ENCODE results near the gene EPS8L2. TPM values are rescaled to one million over a fixed set of nuclear protein-coding genes. Genes with fewer than 3 reads are reported as not detected.

The EPS8L2 gene
- total and polyA plus RNA-seq, 2 of the 8 experiments (the other 6 are each of a cell fraction or from before 2014, with no cell fraction given) = 38.5 to 57.0 TPM

GRCh38 chr11:695538-696248, 10.3 kb upstream of the EPS8L2 start, which contains the start of gene TMEM80 (continued):
- TF ChIP-seq SIN3A (conservative IDR thresholded peaks at IDR 0.05 in 1 of 2, IDR thresholded peaks at IDR 0.05 in 1 of 2; ENCODE audit: low read depth in 1 of 2, low read length in 2 of 2) (peak in 1 of 2 experiments; percentile 53; a peak in 1 of 4 replicates), ATF3 (IDR thresholded peaks at IDR 0.05; ENCODE audit: insufficient read depth, low read depth, low read length) (no peak), KDM1A (IDR thresholded peaks at IDR 0.05; ENCODE audit: borderline replicate concordance, low read length) (no peak), SIX5 (IDR thresholded peaks at IDR 0.05; ENCODE audit: low read depth, low read length) (no peak), KDM4A (IDR thresholded peaks at IDR 0.05; ENCODE audit: low read depth, low read length, severe bottlenecking) (peak; percentile 29), RFX5 (IDR thresholded peaks at IDR 0.05; ENCODE audit: borderline replicate concordance, low read depth, low read length) (no peak), TCF12 (IDR thresholded peaks at IDR 0.05; ENCODE audit: low read depth, low read length) (no peak), NRF1 (IDR thresholded peaks at IDR 0.05; ENCODE audit: low read depth, low read length) (no peak), GABPA (IDR thresholded peaks at IDR 0.05; ENCODE audit: borderline replicate concordance, insufficient read depth, low read length) (no peak), CTBP2 (IDR thresholded peaks at IDR 0.05; ENCODE audit: borderline replicate concordance, insufficient read depth, insufficient read length, low read length) (no peak), POLR2A (IDR thresholded peaks at IDR 0.05; ENCODE audit: control extremely low read depth in 1 of 2, low read depth in 2 of 2, low read length in 2 of 2) (peak in 1 of 2 experiments; percentile 59; a peak in 1 of 3 replicates), POU5F1 (IDR thresholded peaks at IDR 0.05; ENCODE audit: low read depth, low read length) (no peak), GTF2F1 (IDR thresholded peaks at IDR 0.05; ENCODE audit: borderline replicate concordance, low read depth, low read length) (no peak), E2F6 (IDR thresholded peaks at IDR 0.05) (no peak; the same call in 1 of the 2 replicates), CHD1 (IDR thresholded peaks at IDR 0.05; ENCODE audit: low read depth, low read length) (no peak), HDAC2 (IDR thresholded peaks at IDR 0.05; ENCODE audit: borderline replicate concordance in 1 of 2, low read depth in 2 of 2, low read length in 2 of 2) (no peak; a peak in 1 of 4 replicates), EP300 (IDR thresholded peaks at IDR 0.05; ENCODE audit: borderline replicate concordance in 1 of 2, low read depth in 2 of 2, low read length in 2 of 2) (no peak), ZNF274 (IDR thresholded peaks at IDR 0.05; ENCODE audit: borderline replicate concordance, extremely low read depth, low read length) (no peak), NANOG (IDR thresholded peaks at IDR 0.05; ENCODE audit: insufficient read depth, low read depth, low read length, poor library complexity, severe bottlenecking) (no peak), FOSL1 (IDR thresholded peaks at IDR 0.05; ENCODE audit: insufficient read depth, low read depth, low read length) (no peak), RNF2 (IDR thresholded peaks at IDR 0.05; ENCODE audit: borderline replicate concordance, low read depth, low read length, missing control alignments, poor library complexity, severe bottlenecking) (no peak)

Data from H1 (cell line).